Hepatocyte (in vitro differentiated cells): Measurements from ENCODE around the gene CYLD. TPM values are rescaled to one million over a fixed set of nuclear protein-coding genes. Genes with fewer than 3 reads are reported as not detected.

Experiments
- DNase-seq: peaks from one replicate; pipeline ENCODE4 v3.0.0-alpha.2; 2016; ENCODE audit warnings: low spot score
- H2AFZ ChIP-seq: fragments of 200-600 bp; sonication (generic); 2 replicates; pipeline ENCODE4 v1.6.0; 2016; ENCODE audit warnings: antibody characterized with exemption, mild to moderate bottlenecking
- H3K27ac ChIP-seq: fragments of 200-600 bp; sonication (generic); 2 replicates; pipeline ENCODE4 v1.5.1; 2016; ENCODE audit warnings: mild to moderate bottlenecking
- H3K27me3 ChIP-seq: fragments of 200-600 bp; sonication (generic); 2 replicates; pipeline ENCODE4 v1.6.1; 2016
- H3K36me3 ChIP-seq: fragments of 200-600 bp; sonication (generic); replicated peaks from 2 replicates; pipeline ENCODE4 v1.5.1; 2016; ENCODE audit warnings: low read depth; ENCODE audit not compliant: insufficient read depth
- H3K4me1 ChIP-seq: fragments of 200-600 bp; sonication (generic); 2 replicates; pipeline ENCODE4 v1.5.1; 2016; ENCODE audit warnings: mild to moderate bottlenecking, moderate library complexity; ENCODE audit not compliant: insufficient read depth
- H3K4me2 ChIP-seq: fragments of 200-600 bp; sonication (generic); 2 replicates; pipeline ENCODE4 v1.6.0; 2016
- H3K4me3 ChIP-seq: fragments of 200-600 bp; sonication (generic); 2 replicates; pipeline ENCODE4 v1.5.1; 2016; ENCODE audit warnings: mild to moderate bottlenecking
- H3K79me2 ChIP-seq: fragments of 200-600 bp; sonication (generic); 2 replicates; pipeline ENCODE4 v1.6.0; 2017; ENCODE audit warnings: mild to moderate bottlenecking
- H3K9me2 ChIP-seq: fragments of 200-600 bp; sonication (generic); replicated peaks from 2 replicates; pipeline ENCODE4 v1.6.0; 2017; ENCODE audit warnings: mild to moderate bottlenecking; ENCODE audit not compliant: insufficient read depth
- H3K9me3 ChIP-seq: fragments of 200-600 bp; sonication (generic); 2 replicates; pipeline ENCODE4 v1.5.1; 2016; ENCODE audit warnings: low read depth, mild to moderate bottlenecking
- H4K20me1 ChIP-seq: fragments of 200-600 bp; sonication (generic); 2 replicates; pipeline ENCODE4 v1.6.0; 2016; ENCODE audit warnings: mild to moderate bottlenecking; ENCODE audit not compliant: insufficient read depth, poor library complexity, severe bottlenecking
- EZH2 ChIP-seq: fragments of 200-600 bp; sonication (generic); IDR thresholded peaks from 2 replicates; pipeline ENCODE4 v1.6.1; 2016; ENCODE audit warnings: antibody characterized with exemption, mild to moderate bottlenecking, borderline replicate concordance
- EZH2phosphoT487 ChIP-seq: fragments of 200-600 bp; sonication (generic); IDR thresholded peaks from one replicate; pipeline ENCODE4 v1.6.1; 2018; ENCODE audit warnings: antibody characterized with exemption, mild to moderate bottlenecking, low read depth, moderate library complexity; ENCODE audit not compliant: unreplicated experiment, severe bottlenecking
- WGBS: methylation state at CpG from one replicate; pipeline ENCODE4 v1.1.6; 2016; ENCODE audit warnings: low lambda C conversion rate; ENCODE audit errors: missing lambda C conversion rate; 5-methylcytosine and 5-hydroxymethylcytosine counted together
- polyA plus RNA-seq: library from polyadenylated mRNA; unstranded; fragments of >200 nt; fragmentation: Nextera tagmentation; extraction: Ambion mirVana; gene quantifications from 2 replicates; pipeline ENCODE4 v1.2.1, GENCODE V29; 2016
- total RNA-seq: library from RNA; depleted of rRNA; stranded (reverse); fragments of >200 nt; gene quantifications from 2 replicates; pipeline ENCODE4 v1.2.3, GENCODE V29; 2014
- TF ChIP-seq, protein P1 (sequence below): fragments of 200-600 bp; sonication (generic); IDR thresholded peaks from 2 replicates; pipeline ENCODE4 v1.5.1; 2016; ENCODE audit warnings: antibody characterized with exemption, mild to moderate bottlenecking; ENCODE audit not compliant: poor library complexity

CYLD gene
- total and polyA plus RNA-seq, 2 experiments from 2014 or later = 9.9 to 17.8 TPM

DNA sequence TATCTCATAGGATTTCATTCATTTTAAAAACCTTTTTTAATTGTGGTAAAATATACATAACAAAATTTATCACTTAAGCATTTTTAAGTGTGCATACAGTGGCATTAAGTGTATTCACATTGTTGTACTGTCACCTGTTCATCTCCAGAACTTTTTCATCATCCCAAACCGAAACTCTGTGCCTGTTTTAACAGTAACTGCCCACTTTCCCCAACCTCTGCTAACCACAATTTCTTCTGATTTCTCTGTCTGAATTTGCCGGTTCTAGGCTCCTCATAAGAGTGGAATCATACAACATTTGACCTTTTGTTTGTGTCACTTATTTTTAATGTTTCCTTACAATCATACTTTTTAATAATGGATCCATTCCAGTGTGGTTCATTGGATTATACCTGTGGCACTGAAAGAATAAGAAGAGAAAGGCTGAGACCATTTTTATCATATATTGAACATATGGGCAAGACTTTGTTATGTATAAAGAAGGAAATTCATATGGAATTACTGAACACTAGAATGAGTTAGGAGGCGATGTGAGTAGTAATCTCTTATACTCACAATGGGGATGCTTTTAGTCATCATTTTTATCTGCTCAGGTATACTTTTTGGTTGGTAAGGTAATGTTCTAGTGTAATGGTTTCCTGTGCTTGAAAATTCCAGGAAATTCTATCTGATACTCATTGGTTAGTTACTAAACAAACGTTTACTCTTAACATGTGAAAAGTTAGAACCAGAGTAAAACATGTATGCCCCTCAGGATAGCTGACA lies 10.8 kb downstream of the CYLD start:
- H3K9me2 ChIP-seq = no peaks in the 10 kb centered on the region
- H3K79me2 ChIP-seq = no peaks in the 10 kb centered on the region
- no peak overlapping the region for H3K27ac ChIP-seq
- H3K4me3 ChIP-seq = no peak overlapping the region
- no peaks in the 10 kb centered on the region for H3K36me3 ChIP-seq
- WGBS = 91% methylated on average over 4 of the region's 4 CpGs
- no peaks in the 10 kb centered on the region for H4K20me1 ChIP-seq
- no peak overlapping the region for H3K4me2 ChIP-seq
- H3K9me3 ChIP-seq = no peaks in the 10 kb centered on the region
- TF ChIP-seq EZH2phosphoT487 (no peak), EZH2 (no peak)
- TF ChIP-seq, protein P1, sequence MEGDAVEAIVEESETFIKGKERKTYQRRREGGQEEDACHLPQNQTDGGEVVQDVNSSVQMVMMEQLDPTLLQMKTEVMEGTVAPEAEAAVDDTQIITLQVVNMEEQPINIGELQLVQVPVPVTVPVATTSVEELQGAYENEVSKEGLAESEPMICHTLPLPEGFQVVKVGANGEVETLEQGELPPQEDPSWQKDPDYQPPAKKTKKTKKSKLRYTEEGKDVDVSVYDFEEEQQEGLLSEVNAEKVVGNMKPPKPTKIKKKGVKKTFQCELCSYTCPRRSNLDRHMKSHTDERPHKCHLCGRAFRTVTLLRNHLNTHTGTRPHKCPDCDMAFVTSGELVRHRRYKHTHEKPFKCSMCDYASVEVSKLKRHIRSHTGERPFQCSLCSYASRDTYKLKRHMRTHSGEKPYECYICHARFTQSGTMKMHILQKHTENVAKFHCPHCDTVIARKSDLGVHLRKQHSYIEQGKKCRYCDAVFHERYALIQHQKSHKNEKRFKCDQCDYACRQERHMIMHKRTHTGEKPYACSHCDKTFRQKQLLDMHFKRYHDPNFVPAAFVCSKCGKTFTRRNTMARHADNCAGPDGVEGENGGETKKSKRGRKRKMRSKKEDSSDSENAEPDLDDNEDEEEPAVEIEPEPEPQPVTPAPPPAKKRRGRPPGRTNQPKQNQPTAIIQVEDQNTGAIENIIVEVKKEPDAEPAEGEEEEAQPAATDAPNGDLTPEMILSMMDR = no peak
- no peak for DNase-seq
- no peak overlapping the region for H2AFZ ChIP-seq
- no peaks in the 10 kb centered on the region for H3K27me3 ChIP-seq
- no peaks in the 10 kb centered on the region for H3K4me1 ChIP-seq

DNA sequence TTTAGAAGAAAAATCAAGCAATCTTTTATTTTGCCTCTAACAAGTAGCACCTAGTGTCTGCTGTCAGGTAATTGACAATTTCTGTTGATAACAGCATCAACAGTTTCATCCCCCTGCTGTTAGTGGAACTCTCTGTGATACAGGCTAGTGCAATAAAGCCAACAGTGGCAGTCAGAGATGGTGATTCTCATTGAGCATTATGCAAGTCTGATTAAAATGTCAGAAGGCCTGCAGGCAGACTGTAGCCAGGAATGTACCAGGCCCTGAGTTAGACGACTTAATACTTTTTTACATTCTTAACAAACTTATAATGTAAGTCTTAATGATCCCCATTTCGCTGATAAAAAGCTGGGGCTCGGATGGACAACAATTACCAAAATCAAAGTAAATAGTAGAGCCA lies 14.6 kb downstream of the CYLD start:
- TF ChIP-seq EZH2 = no peak
- TF ChIP-seq, protein P1 = no peak
- no peak for TF ChIP-seq EZH2phosphoT487
- H3K9me2 ChIP-seq = no peaks in the 10 kb centered on the region
- H3K4me3 ChIP-seq = no peak overlapping the region
- 80% methylated on average over 3 of the region's 3 CpGs for WGBS
- H3K27me3 ChIP-seq = no peaks in the 10 kb centered on the region
- H3K79me2 ChIP-seq = no peaks in the 10 kb centered on the region
- no peaks in the 10 kb centered on the region for H3K36me3 ChIP-seq
- H2AFZ ChIP-seq = no peak overlapping the region
- H3K4me2 ChIP-seq = no peak overlapping the region
- H3K27ac ChIP-seq = no peak overlapping the region
- no peaks in the 10 kb centered on the region for H3K4me1 ChIP-seq
- no peak for DNase-seq
- no peaks in the 10 kb centered on the region for H4K20me1 ChIP-seq
- no peaks in the 10 kb centered on the region for H3K9me3 ChIP-seq

DNA sequence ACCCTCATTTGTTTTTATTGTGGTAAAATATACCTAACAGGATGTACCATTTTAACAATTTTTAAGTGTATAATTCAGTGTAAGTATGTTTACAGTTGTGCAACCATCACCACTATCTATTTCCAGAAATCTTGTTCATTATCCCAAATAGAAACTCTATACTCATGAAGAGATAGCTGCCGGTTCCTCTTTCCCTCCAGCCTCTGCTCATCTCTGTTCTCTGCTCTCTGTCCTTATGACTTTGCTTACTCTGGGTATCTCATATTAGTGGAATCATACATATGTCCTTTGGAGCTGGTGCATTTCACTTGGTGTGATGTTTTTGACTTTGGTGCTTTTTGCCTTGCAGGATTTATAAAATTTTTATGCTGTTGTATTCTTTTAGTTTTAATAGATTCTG lies 19.4 kb downstream of the CYLD start:
- DNase-seq = no peak
- Histone ChIP-seq H3K4me1 (no peaks in the 10 kb centered on the region), H2AFZ (no peak overlapping the region), H3K27me3 (no peaks in the 10 kb centered on the region), H3K4me2 (no peak overlapping the region), H3K9me2 (no peaks in the 10 kb centered on the region), H4K20me1 (no peaks in the 10 kb centered on the region), H3K9me3 (no peaks in the 10 kb centered on the region), H3K79me2 (no peaks in the 10 kb centered on the region), H3K36me3 (no peaks in the 10 kb centered on the region), H3K4me3 (no peak overlapping the region), H3K27ac (no peak overlapping the region)
- 73% methylated on average over 1 of the region's 1 CpG for WGBS
- TF ChIP-seq EZH2phosphoT487 (no peak), EZH2 (no peak)
- TF ChIP-seq, protein P1 = no peak
